ENCODE results near the gene LRRC58.

DNA sequence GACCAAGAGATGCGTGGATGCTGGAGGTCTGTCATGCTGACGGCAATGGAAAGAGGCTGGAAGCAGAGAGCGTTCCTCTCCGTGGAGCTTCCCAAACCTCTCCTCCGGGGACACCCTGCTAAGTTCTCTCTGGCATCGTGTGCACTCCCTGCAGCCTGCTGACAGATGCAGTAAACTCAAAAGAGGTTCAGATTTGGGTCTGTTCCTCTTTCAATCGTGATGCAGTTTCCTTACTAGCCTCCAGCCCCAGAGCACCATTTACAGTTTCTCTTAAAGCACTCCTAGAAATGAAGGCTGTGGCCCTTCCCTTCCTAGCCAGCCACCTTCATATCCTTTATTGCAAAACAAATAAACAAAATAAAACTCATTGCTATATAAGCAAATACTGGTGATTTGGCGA lies 47.3 kb upstream of the LRRC58 start:
- TF ChIP-seq, protein P1, sequence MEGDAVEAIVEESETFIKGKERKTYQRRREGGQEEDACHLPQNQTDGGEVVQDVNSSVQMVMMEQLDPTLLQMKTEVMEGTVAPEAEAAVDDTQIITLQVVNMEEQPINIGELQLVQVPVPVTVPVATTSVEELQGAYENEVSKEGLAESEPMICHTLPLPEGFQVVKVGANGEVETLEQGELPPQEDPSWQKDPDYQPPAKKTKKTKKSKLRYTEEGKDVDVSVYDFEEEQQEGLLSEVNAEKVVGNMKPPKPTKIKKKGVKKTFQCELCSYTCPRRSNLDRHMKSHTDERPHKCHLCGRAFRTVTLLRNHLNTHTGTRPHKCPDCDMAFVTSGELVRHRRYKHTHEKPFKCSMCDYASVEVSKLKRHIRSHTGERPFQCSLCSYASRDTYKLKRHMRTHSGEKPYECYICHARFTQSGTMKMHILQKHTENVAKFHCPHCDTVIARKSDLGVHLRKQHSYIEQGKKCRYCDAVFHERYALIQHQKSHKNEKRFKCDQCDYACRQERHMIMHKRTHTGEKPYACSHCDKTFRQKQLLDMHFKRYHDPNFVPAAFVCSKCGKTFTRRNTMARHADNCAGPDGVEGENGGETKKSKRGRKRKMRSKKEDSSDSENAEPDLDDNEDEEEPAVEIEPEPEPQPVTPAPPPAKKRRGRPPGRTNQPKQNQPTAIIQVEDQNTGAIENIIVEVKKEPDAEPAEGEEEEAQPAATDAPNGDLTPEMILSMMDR (IDR thresholded peaks at IDR 0.05; ENCODE audit: low read depth, low read length), result no peak
- TF ChIP-seq, protein P2, sequence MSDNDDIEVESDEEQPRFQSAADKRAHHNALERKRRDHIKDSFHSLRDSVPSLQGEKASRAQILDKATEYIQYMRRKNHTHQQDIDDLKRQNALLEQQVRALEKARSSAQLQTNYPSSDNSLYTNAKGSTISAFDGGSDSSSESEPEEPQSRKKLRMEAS (IDR thresholded peaks at IDR 0.05; ENCODE audit: low read depth, low read length), result no peak
- TF ChIP-seq MYC (IDR thresholded peaks at IDR 0.05; ENCODE audit: low read depth, low read length) (no peak), POLR2A (IDR thresholded peaks at IDR 0.05; ENCODE audit: extremely low read depth, insufficient read length) (no peak)

Measured in NB4 (cell line).